GM12874 (cell line): ENCODE measurements around the gene SLC52A3.

Source experiments
- CTCF ChIP-seq: IDR thresholded peaks from 2 replicates; pipeline ENCODE4 v1.5.1; 2011; ENCODE audit warnings: low read depth, mild to moderate bottlenecking, control low read depth, low read length, moderate library complexity; ENCODE audit not compliant: insufficient read depth

SLC52A3 gene

DNA sequence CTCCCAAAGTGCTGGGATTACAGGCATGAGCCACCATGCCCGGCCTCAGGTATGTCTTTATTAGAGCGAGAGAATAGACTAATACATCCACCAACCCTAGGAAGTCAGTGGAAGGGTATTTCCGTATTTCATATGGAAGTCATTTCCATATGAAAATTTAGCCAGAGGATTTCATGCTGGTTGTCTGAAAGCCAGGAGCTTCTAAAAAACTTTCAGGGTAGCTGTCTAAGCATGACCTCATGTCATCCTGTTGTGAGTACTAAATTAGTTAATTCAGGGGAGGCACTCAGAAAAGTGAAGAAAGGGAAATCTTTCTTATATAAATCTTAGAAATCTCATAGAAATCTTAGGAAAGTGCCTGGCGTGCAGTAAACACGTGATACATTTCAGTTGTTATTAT, 16.5 kb downstream of the SLC52A3 start:
- TF ChIP-seq CTCF = no peak

DNA sequence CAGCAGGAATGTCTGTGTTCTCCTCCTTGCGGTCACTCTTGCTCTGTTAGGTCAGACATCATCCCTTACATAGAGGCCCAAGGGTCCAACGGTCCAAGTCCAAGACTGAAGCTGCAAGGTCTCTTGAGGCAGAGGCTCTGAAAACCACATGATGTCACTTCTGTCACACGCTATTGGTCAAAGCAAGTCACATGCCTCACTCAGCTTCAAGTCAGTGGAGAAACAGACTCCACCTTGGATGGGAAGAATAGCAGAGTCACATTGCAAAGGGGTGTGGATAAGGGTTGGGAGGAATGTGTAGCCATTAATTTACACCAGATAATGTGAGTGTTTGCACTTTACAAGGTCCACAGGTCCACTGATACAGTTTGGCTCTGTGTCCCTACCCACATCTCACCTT, 17.5 kb downstream of the SLC52A3 start:
- TF ChIP-seq CTCF = no peak

- no peak for TF ChIP-seq CTCF
These were observed 22.5 kb downstream of the SLC52A3 start for GRCh38 chr20:745683-746301.

DNA sequence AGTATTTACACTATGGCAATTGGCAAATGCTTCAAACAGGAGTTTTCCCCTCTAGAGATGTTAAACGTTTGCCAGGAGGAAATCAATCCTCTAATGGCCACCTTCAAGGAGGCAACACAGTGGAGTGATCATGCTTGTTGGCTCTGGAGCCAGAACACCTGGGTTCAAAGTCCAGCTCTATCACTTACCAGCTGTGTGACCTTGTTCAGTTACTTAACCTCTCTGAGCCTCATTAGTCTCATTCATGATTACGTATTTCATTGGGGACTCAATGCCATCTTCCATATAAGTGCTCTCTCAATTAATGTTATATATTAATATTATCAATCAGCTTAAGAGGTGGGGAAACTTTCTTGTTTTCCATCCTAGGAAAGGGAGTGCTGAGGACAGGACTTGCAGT, 26.1 kb downstream of the SLC52A3 start:
- no peak for TF ChIP-seq CTCF

DNA sequence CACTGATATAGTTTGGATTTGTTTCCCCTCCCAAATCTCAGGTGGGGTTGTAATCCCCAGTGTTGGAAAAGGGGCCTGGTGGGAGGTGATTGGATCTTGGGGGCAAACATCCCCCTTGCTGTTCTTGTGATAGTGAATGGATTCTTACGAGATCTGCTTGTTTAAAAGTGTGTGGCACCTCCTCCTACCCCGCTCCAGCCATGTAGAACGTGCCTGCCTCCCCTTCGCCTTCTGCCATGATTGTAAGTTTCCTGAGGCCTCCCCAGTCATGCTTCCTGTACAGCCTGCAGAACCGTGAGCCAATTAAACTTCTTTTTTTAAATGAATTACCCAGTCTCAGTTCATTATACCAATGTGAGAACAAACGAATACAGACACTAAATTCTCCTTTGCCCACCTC, 26.7 kb downstream of the SLC52A3 start:
- no peak for TF ChIP-seq CTCF

- TF ChIP-seq CTCF = no peak
These were observed 28.1 kb downstream of the SLC52A3 start for GRCh38 chr20:740162-740561.

DNA sequence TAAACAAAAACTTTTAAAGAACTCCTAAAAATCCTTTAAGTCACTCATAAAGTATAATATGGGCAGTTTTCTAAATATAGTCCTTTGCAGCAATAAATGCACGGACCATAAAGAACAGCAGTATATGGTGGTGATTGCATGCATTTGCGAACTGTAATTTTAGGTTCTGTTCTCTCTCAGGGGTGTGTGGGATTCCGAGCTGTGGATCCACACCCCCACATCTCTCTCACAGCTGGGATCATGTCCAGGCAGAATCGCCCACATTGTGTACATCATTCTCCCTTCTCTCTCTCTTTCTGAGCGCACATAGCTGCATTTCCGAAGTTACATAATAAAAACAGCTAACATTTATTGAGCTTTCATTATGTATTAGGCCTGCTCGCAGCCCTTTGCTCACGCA, 28.6 kb downstream of the SLC52A3 start:
- TF ChIP-seq CTCF = no peak
